ENCODE results near the gene MLC1. TPM values are rescaled to one million over a fixed set of nuclear protein-coding genes. Genes with fewer than 3 reads are reported as not detected.

MLC1 gene
- total and polyA plus RNA-seq, 8 donors, result 0.39 to 3.0 (median 2.1) TPM

DNA sequence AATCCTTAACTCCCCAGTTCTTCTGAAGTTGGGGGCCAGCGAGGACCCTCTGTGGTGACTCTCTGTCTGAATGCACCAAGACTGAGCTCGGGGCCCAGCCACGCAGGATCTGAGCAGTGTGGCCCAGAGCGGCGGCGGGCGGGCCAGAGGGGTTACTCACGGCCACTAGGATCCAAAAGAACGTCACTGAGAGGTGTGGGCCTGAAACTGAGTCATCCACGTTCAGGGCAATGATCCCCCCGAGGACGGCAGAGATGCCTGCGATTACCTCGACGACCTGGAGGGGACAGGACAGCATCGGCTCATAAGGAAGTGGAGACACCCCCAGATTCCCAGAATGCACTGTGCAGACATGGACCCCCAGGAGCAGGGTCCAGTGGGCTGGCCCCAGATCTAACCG lies 11.2 kb downstream of the MLC1 start:
- Histone ChIP-seq H3K4me3 (no peak overlapping the region), H3K36me3 (no peaks in the 10 kb centered on the region), H3K4me1 (no peaks in the 10 kb centered on the region), H3K27me3 (no peaks in the 10 kb centered on the region), H3K27ac (no peak overlapping the region), H3K9me3 (no peaks in the 10 kb centered on the region)
- no peak for ATAC-seq
- TF ChIP-seq, protein P1, sequence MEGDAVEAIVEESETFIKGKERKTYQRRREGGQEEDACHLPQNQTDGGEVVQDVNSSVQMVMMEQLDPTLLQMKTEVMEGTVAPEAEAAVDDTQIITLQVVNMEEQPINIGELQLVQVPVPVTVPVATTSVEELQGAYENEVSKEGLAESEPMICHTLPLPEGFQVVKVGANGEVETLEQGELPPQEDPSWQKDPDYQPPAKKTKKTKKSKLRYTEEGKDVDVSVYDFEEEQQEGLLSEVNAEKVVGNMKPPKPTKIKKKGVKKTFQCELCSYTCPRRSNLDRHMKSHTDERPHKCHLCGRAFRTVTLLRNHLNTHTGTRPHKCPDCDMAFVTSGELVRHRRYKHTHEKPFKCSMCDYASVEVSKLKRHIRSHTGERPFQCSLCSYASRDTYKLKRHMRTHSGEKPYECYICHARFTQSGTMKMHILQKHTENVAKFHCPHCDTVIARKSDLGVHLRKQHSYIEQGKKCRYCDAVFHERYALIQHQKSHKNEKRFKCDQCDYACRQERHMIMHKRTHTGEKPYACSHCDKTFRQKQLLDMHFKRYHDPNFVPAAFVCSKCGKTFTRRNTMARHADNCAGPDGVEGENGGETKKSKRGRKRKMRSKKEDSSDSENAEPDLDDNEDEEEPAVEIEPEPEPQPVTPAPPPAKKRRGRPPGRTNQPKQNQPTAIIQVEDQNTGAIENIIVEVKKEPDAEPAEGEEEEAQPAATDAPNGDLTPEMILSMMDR (IDR thresholded peaks at IDR 0.05), result no peak
- DNase-seq, result no peak
- intact Hi-C loops (cut with DNase I), result no loop called here

DNA sequence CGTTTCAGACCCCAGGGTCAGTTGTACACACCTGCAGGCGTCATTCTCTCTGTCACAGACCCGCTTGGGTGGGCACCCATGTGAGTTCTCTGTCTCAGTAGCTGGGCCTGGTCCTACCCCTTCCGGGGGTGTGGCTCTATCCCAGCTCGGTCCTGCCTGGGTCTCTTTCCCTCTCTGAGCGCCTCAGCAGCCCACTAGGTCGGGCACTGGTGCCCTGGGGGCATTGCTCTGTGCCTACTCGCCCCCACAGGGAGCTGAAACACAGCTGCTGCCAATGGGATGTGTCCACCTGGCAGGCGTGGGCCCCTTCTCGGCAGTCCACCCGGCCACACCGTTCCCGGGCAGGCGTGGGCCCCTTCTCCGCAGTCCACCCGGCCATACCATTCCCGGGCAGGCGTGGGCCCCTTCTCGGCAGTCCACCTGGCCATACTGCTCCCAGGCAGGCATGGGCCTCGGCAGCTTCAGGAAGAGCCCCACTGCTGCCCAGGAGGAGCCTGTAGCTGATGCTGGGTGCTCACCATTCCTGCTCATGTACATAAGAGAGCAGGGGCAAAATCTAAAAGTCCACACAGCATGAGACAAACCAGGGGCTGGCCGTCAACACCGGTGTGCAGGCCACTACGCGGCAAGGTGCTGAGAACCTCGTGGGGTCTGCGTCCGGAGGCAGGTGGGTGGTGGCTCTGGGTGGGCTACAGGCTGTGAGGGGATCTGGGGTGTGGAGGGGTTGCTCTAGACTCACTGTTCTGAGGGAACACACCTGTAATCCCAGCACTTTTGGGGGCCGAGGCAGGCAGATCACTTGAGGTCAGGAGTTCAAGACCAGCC lies 12.3 kb downstream of the MLC1 start:
- intact Hi-C loops (cut with DNase I), result no loop called here
- Histone ChIP-seq H3K9me3 (no peaks in the 10 kb centered on the region), H3K36me3 (no peaks in the 10 kb centered on the region), H3K27ac (no peak overlapping the region), H3K27me3 (no peaks in the 10 kb centered on the region), H3K4me1 (no peaks in the 10 kb centered on the region), H3K4me3 (no peak overlapping the region)
- TF ChIP-seq, protein P1 (IDR thresholded peaks at IDR 0.05), result no peak
- ATAC-seq (no peak), DNase-seq (no peak)

DNA sequence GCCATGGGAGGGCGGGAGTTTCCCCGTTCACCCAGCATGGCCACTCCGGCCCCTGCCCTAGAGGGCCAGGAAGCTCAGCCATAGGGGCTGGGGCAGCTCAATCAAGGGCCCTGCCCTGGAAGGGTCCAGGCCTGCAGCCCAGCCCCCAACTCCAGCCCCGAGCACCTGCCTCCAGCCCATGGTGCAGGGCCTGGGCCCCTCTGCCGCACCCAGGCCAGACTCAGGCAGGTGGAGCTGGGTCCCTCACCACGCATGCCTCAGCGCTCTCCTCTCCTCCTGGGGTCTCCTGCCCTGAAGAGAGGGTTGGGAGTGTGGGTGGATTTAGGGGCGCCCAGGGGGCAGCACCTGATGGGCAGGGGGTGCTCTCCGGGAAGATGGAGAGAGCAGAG lies 13.1 kb downstream of the MLC1 start:
- Histone ChIP-seq H3K4me1 (no peaks in the 10 kb centered on the region), H3K9me3 (no peaks in the 10 kb centered on the region), H3K27me3 (no peaks in the 10 kb centered on the region), H3K27ac (no peak overlapping the region), H3K36me3 (no peaks in the 10 kb centered on the region), H3K4me3 (no peak overlapping the region)
- DNase-seq (no peak), ATAC-seq (no peak)
- intact Hi-C loops (cut with DNase I), result no loop called here
- TF ChIP-seq, protein P1 (IDR thresholded peaks at IDR 0.05), result no peak

DNA sequence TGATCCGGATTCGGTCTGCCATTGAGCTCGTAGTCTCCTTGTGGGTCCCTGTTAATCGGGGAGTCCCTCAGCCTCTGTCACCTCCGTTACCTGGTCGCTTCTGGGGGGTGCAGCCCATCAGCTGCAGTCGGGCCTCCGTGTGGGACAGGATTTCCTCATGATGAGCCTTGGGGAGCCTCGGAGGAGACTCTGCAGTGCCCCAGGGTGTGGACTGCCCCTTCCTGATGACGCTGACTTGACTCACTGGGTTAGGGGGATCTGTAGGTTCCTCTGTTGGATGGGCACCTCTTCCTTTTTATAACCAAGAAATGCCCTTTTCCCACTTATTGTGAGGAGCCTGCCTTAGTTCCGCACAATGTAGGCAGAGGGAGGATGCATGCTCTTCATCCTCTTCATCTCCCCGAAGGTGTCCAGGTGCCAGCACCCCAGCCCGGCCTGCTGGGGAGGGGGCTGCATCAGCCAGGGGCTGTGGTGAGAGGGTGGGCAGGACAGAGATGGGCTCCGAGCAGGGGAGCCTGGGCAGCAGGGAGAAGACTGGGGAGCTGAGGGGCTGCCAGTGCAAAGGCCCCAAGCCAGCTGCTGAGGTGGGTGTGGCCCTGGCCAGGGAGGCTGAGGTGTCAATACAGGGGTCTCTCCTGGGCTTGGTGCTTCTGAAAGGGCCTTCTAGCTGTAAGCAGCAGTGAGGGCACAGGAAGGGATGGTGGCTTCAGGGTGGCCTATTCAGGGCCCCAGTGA lies 13.6 kb downstream of the MLC1 start:
- DNase-seq, result peak in 1 of 4 donors; percentile 59
- intact Hi-C loops (cut with DNase I), result no loop called here
- TF ChIP-seq, protein P1 (IDR thresholded peaks at IDR 0.05), result no peak
- H3K4me1 ChIP-seq, result no peaks in the 10 kb centered on the region
- H3K27me3 ChIP-seq, result no peaks in the 10 kb centered on the region
- no peak for ATAC-seq
- no peak overlapping the region for H3K4me3 ChIP-seq
- H3K9me3 ChIP-seq, result no peaks in the 10 kb centered on the region
- H3K27ac ChIP-seq, result no peak overlapping the region
- no peaks in the 10 kb centered on the region for H3K36me3 ChIP-seq

DNA sequence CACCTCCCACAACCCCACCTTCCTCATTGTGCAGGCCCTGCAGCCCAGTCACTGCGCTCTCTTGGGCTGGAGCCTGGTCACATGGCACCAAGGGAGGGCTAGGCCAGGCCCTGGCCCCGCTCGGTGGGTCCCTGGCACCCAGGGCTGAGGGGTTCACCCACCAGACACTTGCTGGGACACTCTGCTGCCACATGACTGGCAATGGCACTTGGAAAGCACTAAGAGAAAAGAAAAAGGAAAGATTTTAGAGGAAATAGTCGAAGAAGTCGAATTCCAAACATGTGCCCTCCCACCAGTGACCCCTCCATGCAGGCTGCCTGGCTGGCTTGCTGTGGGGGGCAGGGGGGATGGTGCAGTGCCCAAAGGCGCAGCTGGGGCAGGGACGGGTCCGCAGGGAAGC lies 14.9 kb downstream of the MLC1 start:
- Histone ChIP-seq H3K4me3 (no peak overlapping the region), H3K27ac (no peak overlapping the region), H3K36me3 (no peaks in the 10 kb centered on the region), H3K4me1 (no peaks in the 10 kb centered on the region), H3K9me3 (no peaks in the 10 kb centered on the region), H3K27me3 (peaks cover 0 to 2% of the 10 kb centered on the region in 2 donors)
- intact Hi-C loops (cut with DNase I), result no loop called here
- TF ChIP-seq, protein P1 (IDR thresholded peaks at IDR 0.05), result no peak
- ATAC-seq (no peak), DNase-seq (peak in 1 of 4 donors; percentile 39)

Data from left lung (tissue), 10 donors.